KG1 (cell line): ENCODE data around the gene ORC3.
"Not testable (repeated sequence)": the region's sequence is repeated elsewhere in the genome, so short reads cannot be mapped to it uniquely, and the experiment has no call there.

Experiments
- DNase-seq: peaks from one replicate; lab custom pipeline; 2025; lab: John Stamatoyannopoulos, UW

ORC3 gene

DNA sequence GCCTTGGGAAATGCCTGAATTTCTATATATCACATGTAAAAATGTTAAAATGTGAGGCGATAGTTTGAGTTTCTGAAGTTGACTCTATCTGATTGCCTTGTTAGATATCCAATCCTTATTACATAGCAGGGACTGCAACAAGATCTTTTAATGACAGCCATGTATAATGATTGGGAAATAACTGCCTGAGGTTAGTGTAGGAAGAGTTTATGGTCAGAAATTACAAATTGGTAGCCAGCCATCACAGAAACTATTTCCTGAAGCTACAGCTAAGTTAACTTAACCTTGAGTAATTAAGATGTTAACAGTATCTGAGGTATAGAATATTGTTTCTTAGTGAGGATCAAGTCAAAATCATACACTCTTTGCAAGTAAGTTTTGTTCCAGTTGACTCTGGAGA lies 71.1 kb downstream of the ORC3 start:
- DNase-seq = no peak

DNA sequence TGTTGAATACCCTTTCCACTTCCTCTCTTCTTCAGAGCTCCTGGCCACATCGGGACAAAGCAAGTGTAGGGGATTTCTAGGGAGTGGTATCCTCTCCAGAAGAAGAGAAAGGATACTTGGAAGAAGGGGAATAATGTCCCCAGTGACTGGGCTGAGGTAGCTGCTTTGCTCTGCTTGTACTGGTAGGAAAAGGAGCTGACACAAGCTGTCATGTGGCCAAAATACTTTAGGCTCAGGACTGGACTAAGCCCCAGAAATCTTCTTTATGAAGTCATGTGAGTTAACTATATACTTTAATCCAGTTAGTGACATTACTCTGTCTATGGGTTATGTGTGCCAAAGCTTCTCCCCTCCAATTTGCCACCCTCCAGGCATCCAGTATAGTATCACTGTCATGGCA lies 71.6 kb downstream of the ORC3 start:
- no peak for DNase-seq

- DNase-seq = no peak
These were observed 73.5 kb downstream of the ORC3 start for GRCh38 chr6:87663434-87663833.

DNA sequence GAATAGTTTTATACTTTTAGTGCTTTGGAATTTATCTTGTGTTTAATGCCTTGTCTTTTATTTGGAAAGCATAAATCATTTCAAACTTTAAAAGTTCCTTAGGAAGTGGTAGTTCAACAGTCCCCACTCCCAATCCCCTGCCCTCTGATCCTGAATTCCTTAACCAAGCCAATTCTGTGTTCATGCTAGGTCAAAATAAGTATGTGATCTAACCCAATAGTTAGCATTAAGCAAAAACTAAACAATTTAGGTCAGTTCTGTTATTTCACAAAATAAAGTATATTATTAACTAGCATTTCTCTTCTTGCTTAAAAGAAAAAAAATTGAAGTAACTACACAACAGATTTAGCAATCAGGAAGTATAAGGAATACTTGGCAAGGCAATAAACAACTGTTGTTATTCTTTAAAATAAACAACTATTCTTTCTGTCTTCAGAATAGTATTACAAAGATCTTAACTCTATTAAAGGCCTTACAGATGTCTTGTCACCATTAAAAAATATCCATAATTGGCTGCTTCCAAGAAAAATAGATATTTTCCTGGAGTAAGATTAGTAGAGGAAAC lies 75.1 kb downstream of the ORC3 start:
- no peak for DNase-seq

- no peak for DNase-seq
These were observed 77.1 kb downstream of the ORC3 start for GRCh38 chr6:87667032-87667431.

GRCh38 chr6:87668013-87668412 lies 78.1 kb downstream of the ORC3 start:
- no peak for DNase-seq

- no peak for DNase-seq
These were observed 79.1 kb downstream of the ORC3 start for GRCh38 chr6:87669051-87669450.

- DNase-seq = no peak
These were observed 80.8 kb downstream of the ORC3 start for GRCh38 chr6:87670707-87671106.

GRCh38 chr6:87671555-87672029 lies 81.7 kb downstream of the ORC3 start:
- DNase-seq = no peak

DNA sequence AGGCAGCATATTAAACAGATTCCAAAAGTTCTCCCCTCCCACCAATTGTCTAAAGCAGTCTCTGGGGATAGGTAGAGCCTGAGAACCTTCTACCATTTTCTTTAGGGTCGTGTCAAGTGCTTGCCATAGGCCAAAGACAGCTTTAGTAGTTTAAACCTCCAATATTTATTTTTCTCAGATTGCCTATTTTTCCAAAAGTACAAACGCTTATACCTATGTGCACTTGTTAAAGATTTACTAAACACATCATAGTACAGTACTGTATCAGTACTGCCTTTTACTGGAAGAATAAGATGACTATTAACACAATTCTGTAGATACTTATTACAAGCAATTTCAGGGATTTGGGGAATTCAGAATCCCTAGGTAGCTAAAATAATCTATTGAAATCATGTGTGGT lies 82.7 kb downstream of the ORC3 start:
- no peak for DNase-seq

DNA sequence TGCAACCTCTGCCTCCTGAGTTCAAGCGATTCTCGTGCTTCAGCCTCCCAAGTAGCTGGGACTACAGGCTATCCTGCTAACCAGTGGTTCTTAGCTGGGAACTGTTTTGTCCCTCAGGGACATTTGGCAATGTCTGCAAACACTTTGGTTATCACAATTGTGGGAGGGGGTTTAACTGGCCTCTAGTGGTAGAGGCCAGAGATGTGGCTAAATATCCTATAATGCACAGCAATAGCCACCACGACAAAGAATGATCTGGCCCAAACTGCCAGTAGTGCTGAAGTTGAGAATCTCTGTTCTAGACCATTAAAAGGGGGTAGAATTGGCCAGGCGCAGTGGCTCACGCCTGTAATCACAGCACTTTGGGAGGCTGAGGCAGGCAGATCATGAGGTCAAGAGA lies 83.3 kb downstream of the ORC3 start:
- no peak for DNase-seq

- DNase-seq = no peak
These were observed 84.4 kb downstream of the ORC3 start for GRCh38 chr6:87674290-87674689.

- DNase-seq = no peak
These were observed 85.2 kb downstream of the ORC3 start for GRCh38 chr6:87675004-87675681.

- no peak for DNase-seq
These were observed 92.4 kb downstream of the ORC3 start for GRCh38 chr6:87682310-87682709.

GRCh38 chr6:87683890-87684289 lies 94.0 kb downstream of the ORC3 start:
- DNase-seq = no peak

GRCh38 chr6:87684895-87685654 lies 95.1 kb downstream of the ORC3 start:
- DNase-seq = no peak

DNA sequence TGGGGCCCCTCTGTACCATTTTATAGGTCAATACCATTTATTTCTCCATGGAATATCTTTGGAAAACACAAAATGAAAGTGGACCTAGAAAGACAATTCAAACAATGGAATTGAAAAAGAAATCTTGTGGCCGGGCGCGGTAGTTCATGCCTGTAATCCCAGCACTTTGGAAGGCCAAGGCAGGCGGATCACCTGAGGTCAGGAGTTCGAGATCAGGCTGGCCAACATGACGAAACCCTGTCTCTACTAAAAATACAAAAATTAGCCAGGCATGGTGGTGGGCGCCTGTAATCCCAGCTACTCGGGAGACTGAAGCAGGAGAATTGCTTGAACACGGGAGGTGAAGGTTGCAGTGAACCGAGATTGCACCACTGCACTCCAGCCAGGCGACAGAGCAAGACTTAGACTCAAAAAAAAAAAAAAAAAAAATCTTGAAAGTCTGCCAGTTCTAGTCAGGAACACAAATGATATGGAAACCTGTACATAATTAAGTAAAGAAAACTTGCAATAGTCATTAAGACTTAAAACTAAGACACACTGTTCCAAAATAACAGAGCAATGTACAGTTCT lies 96.8 kb downstream of the ORC3 start:
- DNase-seq = not testable (repeated sequence)

- no peak for DNase-seq
These were observed 97.4 kb downstream of the ORC3 start for GRCh38 chr6:87687296-87687695.

DNA sequence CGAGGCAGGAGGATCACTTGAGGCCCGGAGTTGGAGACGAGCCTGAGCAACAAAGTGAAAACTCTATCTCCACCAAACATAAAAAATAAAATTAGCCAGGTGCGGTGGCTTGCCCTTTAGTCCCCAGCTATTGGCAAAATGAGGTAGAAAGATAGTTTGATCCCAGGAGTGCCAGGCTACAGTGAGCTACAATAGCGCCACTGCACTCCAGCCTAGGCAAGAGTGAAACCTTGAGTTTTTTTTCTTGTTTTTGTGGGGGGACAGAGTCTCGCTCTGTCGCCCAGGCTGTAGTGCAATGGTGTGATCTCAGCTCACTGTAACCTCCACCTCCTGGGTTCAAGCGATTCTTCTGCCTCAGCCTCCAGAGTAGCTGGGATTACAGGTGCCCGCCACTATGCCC lies 98.0 kb downstream of the ORC3 start:
- not testable (repeated sequence) for DNase-seq

DNA sequence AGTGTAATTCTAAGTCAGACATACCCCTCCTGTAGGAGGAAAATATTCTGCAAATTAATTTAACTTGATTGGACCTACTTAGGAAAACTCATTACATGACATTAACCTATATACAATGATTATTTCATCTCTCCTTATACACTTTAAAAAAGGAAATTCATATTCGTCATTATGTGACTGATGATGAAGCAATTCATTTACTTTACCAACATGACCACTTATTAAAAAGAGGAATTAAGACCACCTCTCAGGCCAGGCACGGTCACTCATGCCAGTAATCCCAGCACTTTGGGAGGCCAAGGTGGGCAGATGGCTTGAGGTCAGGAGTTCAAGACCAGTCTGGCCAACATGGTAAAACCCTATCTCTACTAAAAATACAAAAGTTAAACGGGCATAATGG lies 100.5 kb downstream of the ORC3 start:
- DNase-seq = no peak

- no peak for DNase-seq
These were observed 102.2 kb downstream of the ORC3 start for GRCh38 chr6:87692086-87692485.

- not testable (repeated sequence) for DNase-seq
These were observed 106.9 kb downstream of the ORC3 start for GRCh38 chr6:87696817-87697216.
